HG03342 (cell line): ENCODE measurements around the gene ADCYAP1R1.

Source experiments
- ATAC-seq: cut with Tn5 transposase; IDR thresholded peaks from one replicate; pipeline ENCODE4 v1.9.1; 2021; ENCODE audit warnings: mild to moderate bottlenecking, moderate library complexity; ENCODE audit not compliant: unreplicated experiment

The ADCYAP1R1 gene

DNA sequence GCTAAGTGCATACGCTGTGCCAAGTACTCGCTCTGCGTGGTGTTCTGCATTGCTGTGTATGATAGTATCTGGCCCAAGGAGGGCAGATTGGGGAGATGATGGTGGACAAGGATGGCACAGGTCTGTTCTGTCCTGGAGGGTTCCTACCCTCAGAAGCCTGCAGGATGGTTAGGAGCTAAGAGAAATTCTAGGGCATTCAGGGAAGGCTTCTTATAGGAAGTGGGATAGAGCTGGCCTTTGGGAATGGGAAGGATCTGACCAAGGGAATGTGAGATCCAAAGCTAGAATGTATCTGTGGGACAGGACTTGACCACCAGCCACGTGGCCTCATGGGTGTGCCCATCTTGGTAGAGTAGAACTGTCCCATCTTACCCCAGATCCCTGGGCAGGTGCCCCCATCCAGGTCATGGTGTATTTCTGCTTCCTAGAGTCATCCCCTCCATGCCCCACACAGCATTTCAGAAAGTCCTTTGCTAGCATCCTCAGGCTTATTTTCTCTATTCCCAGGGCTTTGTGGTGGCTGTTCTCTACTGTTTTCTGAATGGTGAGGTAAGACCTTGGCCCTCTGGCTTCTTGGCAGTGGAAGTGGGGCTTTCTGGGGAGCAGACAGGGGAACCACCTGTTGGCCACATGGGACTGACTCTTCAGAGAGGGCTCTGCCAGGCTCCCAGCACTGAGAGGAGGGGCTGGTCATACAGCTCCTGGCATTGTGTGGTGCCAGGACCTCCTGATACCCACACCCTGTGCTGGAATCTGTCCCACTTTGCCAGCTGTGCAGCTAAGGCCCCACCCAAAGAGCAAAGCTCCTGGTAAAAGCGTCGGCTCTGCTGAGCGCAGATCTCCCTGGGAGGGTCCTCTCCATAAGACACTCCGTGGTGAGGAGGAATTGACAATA, 52.5 kb downstream of the ADCYAP1R1 start:
- no peak for ATAC-seq

DNA sequence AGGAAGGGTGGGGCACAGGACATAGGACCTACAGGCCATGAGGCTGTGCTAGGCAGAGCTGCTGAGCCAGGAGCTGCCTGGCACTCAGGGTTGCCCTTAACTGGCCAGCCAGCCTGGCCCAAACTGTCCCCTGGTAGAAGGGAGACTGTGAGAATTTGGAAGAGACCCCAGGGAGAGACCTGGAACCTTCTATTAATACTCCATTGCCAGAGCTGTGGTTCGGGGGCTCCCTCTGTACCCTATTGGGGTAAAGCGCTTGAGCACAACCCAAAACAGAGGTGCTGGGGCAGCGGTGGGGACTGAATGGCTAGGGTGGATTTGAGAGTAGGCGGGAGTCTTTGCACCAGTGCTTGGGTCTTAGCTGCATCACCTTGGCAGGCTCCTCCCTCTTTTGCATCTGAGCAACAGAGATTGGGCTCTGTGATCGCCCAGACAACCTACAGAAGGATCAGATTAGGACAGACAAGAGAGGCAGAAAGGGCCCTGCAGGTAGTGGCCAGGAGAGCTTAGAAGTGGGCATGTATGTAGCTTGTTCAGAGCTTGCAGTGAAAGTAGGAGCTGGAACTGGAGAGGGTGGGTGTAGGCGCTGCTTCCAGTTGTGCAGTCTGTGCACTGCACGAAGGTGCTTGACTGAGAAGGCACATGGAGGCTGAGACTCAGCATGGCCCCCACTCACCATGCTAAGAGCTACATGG, 53.3 kb downstream of the ADCYAP1R1 start:
- ATAC-seq: no peak

- ATAC-seq: no peak
Observed at GRCh38 chr7:31106303-31107105, 54.4 kb downstream of the ADCYAP1R1 start.

- ATAC-seq: no peak
Observed at GRCh38 chr7:31107106-31108090, 55.3 kb downstream of the ADCYAP1R1 start.

DNA sequence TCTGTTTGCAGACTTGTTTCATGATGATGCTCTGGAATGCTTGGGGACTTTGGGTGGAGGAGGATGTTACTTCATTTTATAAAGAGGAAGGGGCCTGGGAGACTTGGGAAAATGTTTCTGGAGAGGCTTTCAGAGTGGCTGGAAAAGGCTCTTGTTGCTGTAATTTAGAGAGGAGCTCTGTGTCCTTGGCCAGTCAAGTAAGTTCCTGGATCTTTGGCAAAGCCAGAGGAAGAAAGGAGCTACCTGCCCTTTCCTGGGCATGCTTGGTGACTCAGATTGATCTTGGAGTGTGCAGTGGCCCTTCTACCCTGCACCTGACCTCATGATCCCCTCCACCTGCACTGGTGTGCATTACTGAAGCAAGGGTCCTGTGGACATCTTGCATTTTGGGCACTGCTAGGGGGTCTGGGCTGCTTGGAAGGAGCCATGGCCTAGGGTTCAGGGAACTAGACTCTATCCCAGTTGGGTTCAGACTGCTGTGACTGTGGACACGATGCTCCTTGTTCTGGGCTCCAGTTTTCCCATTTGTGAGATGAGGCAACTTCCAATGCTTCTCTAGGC, 56.1 kb downstream of the ADCYAP1R1 start:
- no peak for ATAC-seq

DNA sequence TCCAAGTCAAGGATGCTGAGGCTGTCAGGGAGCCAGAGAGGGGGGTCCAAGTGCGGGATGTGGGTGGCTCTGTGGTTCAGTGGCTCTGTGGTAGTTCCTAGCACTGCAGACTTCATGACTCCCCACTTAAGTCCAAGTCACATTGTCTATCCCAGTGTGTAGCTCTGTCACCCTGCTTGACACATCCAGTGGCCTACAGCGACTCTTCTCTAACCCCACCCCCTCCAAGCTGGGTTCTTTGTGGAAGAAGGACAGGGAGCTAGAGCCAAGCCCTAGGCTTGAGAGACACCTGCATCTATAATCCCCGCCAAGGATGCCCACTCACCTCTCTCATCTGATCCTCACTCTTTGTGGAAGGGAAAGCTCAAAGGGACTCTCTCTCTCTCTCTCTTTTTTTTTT, 57.6 kb downstream of the ADCYAP1R1 start:
- ATAC-seq: no peak

DNA sequence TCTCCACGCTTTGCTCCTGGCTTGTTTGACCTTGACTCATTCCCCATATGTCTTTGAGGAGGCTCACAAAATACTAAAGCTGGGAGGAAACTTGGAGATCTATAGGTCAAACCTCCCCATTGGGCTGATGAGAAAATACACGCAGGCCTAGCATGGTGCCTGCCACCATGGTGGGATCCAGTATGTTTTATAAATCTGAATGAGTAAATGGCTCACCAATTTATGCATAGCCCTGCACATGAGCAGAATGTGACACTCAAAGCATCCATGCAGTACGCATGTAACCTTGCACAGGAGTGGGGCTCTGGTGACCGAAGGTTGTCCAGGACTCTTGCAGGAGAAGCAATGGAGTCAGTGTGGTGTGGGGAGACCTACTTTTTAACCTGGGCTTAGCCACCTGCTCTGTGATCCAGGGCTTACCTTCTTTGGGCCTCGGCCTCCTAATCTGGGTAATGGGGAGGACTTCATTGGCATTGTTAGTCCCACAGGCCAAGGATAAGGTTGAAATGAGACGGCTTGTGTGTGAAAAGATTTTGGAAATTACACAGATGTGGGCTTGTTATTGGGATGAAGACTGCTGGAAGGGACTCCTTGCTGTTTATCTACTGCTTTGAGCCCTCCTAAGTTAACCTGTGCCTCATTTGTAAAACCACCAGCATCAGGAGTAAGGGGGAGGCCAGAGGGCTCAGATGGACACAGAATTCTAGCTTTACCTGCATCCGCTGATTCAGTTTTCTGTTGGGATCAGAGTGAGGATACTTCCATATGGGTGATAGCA, 58.4 kb downstream of the ADCYAP1R1 start:
- no peak for ATAC-seq

DNA sequence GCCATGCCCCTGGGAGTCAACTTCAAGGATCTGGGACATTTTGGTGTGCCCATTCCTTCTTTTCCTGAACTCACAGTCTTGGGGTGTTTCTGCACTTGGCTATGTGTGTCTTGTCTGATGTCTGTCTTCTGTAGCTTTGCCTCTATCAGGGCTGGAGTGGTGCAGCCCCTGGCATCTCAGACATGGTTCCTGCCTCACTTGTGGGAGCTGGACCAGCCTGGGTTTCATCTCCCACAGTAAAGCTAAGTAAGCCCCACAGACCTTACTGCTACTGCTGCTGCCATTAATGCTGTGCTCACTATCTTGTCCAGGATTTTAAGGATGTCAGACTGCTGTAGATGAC, 59.0 kb downstream of the ADCYAP1R1 start:
- no peak for ATAC-seq

DNA sequence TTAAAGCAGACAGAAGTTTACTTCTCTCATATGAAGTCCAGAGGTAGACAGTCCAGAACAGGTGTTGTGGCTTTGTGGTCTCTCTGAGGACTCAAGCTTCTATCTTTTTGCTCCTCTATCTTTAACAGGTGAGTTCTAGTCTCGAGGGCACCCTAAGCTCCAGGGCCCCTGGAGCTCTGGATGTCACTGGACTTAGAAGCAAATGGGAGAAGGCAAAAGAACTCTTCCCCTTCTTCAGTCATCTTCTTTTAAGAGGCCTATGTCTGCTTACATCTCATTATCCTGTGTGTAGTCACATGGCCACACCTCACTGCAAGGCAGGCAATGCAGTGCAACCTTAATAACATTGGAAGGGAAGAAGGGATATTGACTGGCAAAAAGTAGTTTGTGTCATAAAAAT, 61.6 kb downstream of the ADCYAP1R1 start:
- ATAC-seq: no peak

GRCh38 chr7:31114593-31115343, 62.7 kb downstream of the ADCYAP1R1 start:
- no peak for ATAC-seq

DNA sequence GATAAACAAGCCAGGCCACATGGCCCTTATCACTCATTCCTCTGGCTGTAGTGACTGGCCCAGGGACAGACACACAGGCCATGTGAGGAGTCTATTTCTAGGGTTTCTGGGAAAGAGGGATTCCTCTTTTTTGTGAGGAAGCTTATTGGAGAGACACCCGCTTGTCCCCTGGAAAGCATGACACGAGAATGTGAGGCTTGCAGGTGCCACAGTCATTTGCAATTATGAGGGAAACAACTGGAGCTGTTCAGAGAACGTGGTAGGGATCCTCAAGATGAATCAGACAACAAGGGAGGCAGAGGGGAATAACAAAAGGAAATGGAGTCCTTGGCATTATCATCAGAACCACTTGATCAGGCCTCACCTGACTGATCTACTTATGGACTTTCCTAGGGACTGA, 64.5 kb downstream of the ADCYAP1R1 start:
- ATAC-seq: no peak

DNA sequence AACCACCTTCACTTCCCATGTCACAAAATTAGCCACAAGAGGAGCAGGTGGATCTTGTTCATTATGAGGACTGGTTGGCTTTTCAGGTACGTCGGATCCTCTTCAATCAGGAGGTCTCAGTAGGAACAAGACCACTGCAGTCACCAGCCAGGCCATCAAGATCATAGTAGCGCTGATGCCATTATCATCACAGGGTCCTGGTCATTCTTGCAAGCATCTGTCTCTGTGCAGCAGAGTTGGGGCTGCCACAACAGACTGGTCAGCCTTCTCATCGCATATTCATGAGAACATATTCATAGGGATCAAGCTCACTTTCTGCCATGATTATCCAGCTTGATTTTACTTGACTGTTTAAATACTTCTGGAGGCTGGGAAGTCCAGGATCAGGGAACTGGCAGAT, 67.1 kb downstream of the ADCYAP1R1 start:
- no peak for ATAC-seq

GRCh38 chr7:31120800-31121513, 68.8 kb downstream of the ADCYAP1R1 start:
- ATAC-seq: no peak

- no peak for ATAC-seq
Observed at GRCh38 chr7:31121601-31122000, 69.5 kb downstream of the ADCYAP1R1 start.

DNA sequence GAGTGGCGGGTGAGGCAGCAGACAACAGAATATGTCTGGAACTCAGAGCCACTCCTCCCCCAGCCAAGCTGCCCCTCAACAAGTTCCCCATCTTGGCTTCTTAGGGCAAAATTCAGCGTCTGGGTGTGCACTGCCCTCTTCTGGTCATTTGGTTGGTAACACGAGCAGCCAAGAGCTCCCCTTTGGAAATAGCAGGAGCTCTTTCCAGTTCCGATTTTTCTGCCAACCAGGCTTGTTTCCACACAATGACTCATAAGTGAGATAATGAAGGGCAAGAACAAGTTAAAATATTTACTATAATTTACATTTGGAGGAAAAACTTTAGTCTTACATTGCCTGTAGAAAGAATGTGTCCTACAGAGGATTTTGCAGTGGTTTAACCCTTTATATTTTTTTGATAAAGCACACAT, 70.5 kb downstream of the ADCYAP1R1 start:
- ATAC-seq: no peak

DNA sequence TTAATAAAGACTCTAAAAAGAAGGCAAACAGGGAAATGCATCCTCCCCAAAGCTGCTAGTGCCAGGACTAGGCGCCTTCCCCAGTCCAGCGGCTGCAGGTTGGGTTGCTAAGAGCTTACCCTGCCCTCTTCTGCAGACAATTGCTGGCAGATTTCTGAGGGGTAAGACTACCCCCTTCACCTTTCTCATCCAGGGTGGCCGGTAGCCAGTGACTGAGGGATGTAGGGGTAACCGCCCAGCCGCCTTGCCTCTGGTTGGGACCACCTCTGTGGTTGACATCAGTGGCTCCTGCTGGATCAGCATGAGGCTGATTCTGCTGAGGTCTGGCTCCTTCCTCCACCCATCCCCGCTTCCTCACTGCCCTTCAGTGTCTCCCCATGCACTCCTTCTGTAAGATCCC, 71.2 kb downstream of the ADCYAP1R1 start:
- ATAC-seq: no peak

DNA sequence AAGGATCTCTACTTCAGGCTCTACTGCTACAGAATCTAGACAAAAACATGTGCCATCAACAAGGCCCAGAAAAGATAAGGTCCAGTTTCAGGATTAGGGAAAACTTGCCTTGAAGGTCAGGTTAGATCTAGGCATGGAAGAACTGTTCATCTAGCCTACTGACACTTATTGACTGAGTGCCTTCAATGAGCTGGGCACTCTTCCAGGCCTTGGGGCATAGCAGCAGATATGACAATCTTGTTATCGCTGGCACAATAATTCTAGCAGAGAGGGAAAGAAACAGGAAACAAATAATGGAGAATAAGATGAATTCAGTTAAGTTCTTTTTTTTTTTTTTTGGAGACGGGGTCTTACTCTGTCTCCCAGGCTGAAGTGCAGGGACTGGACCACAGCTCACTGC, 71.6 kb downstream of the ADCYAP1R1 start:
- no peak for ATAC-seq

DNA sequence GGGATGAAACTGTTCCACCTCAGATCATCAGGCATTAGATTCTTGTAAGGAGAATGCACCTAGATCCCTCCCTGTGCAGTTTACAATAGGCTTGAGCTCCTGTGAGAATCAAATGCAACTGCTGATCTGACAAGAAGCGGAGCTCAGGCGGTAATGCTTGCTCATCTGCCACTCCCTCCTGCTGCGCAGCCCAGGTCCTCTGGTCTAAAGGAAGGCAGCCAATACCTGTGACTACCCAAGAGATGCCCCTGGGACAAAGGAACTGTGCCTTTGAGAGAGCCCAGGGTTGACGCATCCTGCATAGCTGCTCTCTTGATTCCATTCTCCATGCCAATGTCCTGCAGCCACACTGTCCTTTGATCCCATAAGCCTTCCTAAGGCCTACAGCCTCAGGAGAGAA, 73.1 kb downstream of the ADCYAP1R1 start:
- ATAC-seq: no peak
